B cell (primary cell): ENCODE results near the gene ARHGEF19. TPM values are rescaled to one million over a fixed set of nuclear protein-coding genes. Genes with fewer than 3 reads are reported as not detected.

Experiments used
- ATAC-seq: fragments of 200-7000 bp; cut with Tn5 transposase; one replicate; pipeline ENCODE4 v1.10.0; 2021; ENCODE audit warnings: low read depth, mild to moderate bottlenecking, moderate number of reproducible peaks, moderate library complexity
- CTCF ChIA-PET: fragments of 350-600 bp; sonication (Branson Sonifier 250); formaldehyde crosslinking; loops from one replicate; lab custom pipeline; 2021; ENCODE audit warnings: antibody characterized with exemption, inconsistent platforms; lab: Charles Lee
- POLR2A ChIA-PET: fragments of 350-600 bp; sonication (Branson Sonifier 250); formaldehyde crosslinking; loops from one replicate; lab custom pipeline; 2021; ENCODE audit warnings: antibody characterized with exemption; lab: Charles Lee
- DNase-seq: peaks from one replicate; pipeline ENCODE4 v3.0.0; 2013
- H2AFZ ChIP-seq: 2 replicates; pipeline ENCODE4 v1.6.1; 2012; ENCODE audit warnings: mild to moderate bottlenecking, low read depth, low read length; ENCODE audit not compliant: insufficient read depth, poor library complexity, severe bottlenecking
- H3K27ac ChIP-seq, 2 donors: 1 replicate in 1 of 2; 2 replicates in 1 of 2; pipeline ENCODE4 v1.5.1; 2012 to 2013; ENCODE audit warnings: low read length in 2 of 2, mild to moderate bottlenecking in 2 of 2, moderate library complexity in 1 of 2
- H3K27me3 ChIP-seq, 4 experiments: fragments of 200-600 bp in 1 of 4; sonication (generic) in 1 of 4; replicated peaks in 1 of 4; 1 replicate in 2 of 4; 2 replicates in 2 of 4; pipeline versions ENCODE4 v1.6.1 to v1.7.0; 2013 to 2016; ENCODE audit warnings: low read length in 3 of 4, mild to moderate bottlenecking in 2 of 4, mixed read lengths in 1 of 4, moderate library complexity in 1 of 4; ENCODE audit not compliant: insufficient read depth in 4 of 4, control insufficient read depth in 3 of 4; ENCODE audit errors: control extremely low read depth in 1 of 4
- H3K36me3 ChIP-seq, 2 experiments: replicated peaks in 1 of 2; 1 replicate in 1 of 2; 2 replicates in 1 of 2; pipeline versions ENCODE4 v1.6.1 to v1.7.1; 2013; ENCODE audit warnings: low read length in 1 of 2; ENCODE audit not compliant: insufficient read depth in 2 of 2, control insufficient read depth in 1 of 2; ENCODE audit errors: control extremely low read depth in 1 of 2, extremely low read depth in 1 of 2
- H3K4me1 ChIP-seq, 2 donors: fragments of 200-600 bp in 1 of 2; sonication (generic) in 1 of 2; 1 replicate in 1 of 2; 2 replicates in 1 of 2; pipeline versions ENCODE4 v1.5.1 to v1.6.1; 2013 to 2017; ENCODE audit warnings: low read length in 2 of 2; ENCODE audit not compliant: control insufficient read depth in 2 of 2, insufficient read depth in 2 of 2
- H3K4me2 ChIP-seq: replicated peaks from 2 replicates; pipeline ENCODE3; 2012; ENCODE audit warnings: mild to moderate bottlenecking, low read depth, low read length; ENCODE audit not compliant: poor library complexity, severe bottlenecking
- H3K4me3 ChIP-seq, 5 experiments: fragments of 200-600 bp in 1 of 5; sonication (generic) in 1 of 5; 1 replicate in 3 of 5; 2 replicates in 2 of 5; pipeline versions ENCODE4 v1.5.1 to v1.7.0; 2011 to 2016; ENCODE audit warnings: low read length in 4 of 5, mild to moderate bottlenecking in 4 of 5, low read depth in 2 of 5, control low read depth in 1 of 5, moderate library complexity in 1 of 5; ENCODE audit not compliant: insufficient read depth in 1 of 5; ENCODE audit errors: control extremely low read depth in 1 of 5, extremely low read depth in 1 of 5
- H3K79me2 ChIP-seq: fragments of 200-600 bp; sonication (generic); one replicate; pipeline ENCODE4 v1.6.0; 2016; ENCODE audit warnings: low read length; ENCODE audit not compliant: control insufficient read depth, insufficient read depth
- H3K9ac ChIP-seq: fragments of 200-600 bp; sonication (generic); 2 replicates; pipeline ENCODE4 v1.6.1; 2017; ENCODE audit warnings: mild to moderate bottlenecking, low read length, moderate library complexity
- H3K9me3 ChIP-seq, 3 donors: one replicate each; pipeline versions ENCODE4 v1.6.1 to v1.7.1; 2013; ENCODE audit warnings: low read length in 2 of 3; ENCODE audit not compliant: control insufficient read depth in 2 of 3, insufficient read depth in 1 of 3; ENCODE audit errors: control extremely low read depth in 1 of 3
- H4K20me1 ChIP-seq: 2 replicates; pipeline ENCODE4 v1.6.0; 2012; ENCODE audit warnings: mild to moderate bottlenecking, low read length; ENCODE audit not compliant: insufficient read depth, control insufficient read depth, poor library complexity, severe bottlenecking
- H3K27ac Mint-ChIP-seq: one replicate; pipeline ENCODE4 v1.8.0; 2021; ENCODE audit warnings: mixed read lengths
- H3K27me3 Mint-ChIP-seq: one replicate; pipeline ENCODE4 v1.8.0; 2021; ENCODE audit warnings: mixed read lengths
- H3K4me1 Mint-ChIP-seq: one replicate; pipeline ENCODE4 v1.8.0; 2021; ENCODE audit warnings: mixed read lengths
- H3K4me3 Mint-ChIP-seq: one replicate; pipeline ENCODE4 v1.8.0; 2021; ENCODE audit warnings: mixed read lengths
- H3K9me3 Mint-ChIP-seq: one replicate; pipeline ENCODE4 v1.8.0; 2022; ENCODE audit warnings: mixed read lengths; ENCODE audit not compliant: insufficient read depth
- EZH2 ChIP-seq: IDR thresholded peaks from 2 replicates; pipeline ENCODE4 v1.6.1; 2012; ENCODE audit warnings: borderline replicate concordance, low read depth, mild to moderate bottlenecking, moderate library complexity, low read length; ENCODE audit not compliant: insufficient read depth, poor library complexity, severe bottlenecking
- WGBS: methylation state at CpG from one replicate; pipeline ENCODE4 v1.1.5; 2013; ENCODE audit warnings: missing lambda C conversion rate; ENCODE audit not compliant: insufficient coverage; 5-methylcytosine and 5-hydroxymethylcytosine counted together
- intact Hi-C: fragments of 100-400 bp; cut with micrococcal nuclease; formaldehyde crosslinking; loops from one replicate; pipeline ENCODE4 v1.10.0; 2022
- polyA plus RNA-seq: library from polyadenylated mRNA; depleted of rRNA; stranded (reverse); fragments of >200 nt; gene quantifications from 2 replicates; pipeline ENCODE4 v1.2.3, GENCODE V29; 2012
- total RNA-seq, 2 donors: library from RNA; stranded (reverse); fragments of 120-200 nt in 1 of 2; gene quantifications; 1 replicate in 1 of 2; 2 replicates in 1 of 2; pipeline versions ENCODE4 v1.2.3 to v1.2.4, GENCODE V29; 2013 to 2022
- TF ChIP-seq, protein P1 (sequence below): fragments of 200-600 bp; IDR thresholded peaks from one replicate; pipeline ENCODE4 v1.8.0; 2022; ENCODE audit warnings: antibody characterized with exemption, mild to moderate bottlenecking

The ARHGEF19 gene
- total and polyA plus RNA-seq, 2 donors (not counting 1 experiment from before 2014, with no cell fraction given), result 13.9 to 20.9 TPM

DNA sequence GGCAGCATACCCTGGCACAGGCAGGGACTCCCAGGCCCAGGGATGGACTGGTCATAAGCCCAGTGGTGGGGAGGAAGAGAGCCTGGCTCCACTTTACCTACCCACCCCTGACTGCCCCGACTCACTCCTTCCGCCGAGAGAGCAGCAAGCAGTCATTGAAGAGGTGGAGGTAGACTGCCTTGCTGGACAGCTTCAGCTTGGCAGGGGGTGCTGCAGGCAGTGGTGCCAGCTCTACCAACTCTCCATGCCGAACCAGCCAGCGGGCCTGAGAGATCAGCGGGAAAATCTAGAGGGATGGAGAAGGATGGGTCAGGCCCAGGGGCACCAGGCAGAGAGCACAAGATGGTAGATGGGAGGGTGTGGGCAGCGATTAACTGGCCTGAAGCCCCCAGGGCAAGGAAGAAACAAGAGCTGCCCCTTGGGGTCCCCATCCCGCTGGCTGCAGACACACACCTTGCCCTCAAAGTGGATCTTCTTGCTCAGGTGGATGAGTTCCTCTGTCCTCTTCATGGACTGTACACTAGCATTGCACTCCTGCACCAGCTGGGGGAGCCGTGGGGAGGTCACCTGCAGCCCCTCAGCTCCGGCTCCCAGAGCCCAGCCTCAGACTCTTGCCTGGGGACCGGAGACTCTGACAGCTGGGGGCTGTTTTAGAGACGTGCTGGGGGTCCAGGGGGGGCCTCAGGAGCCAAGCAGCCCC is 7.7 kb downstream of the ARHGEF19 start:
- ChIA-PET POLR2A (interaction anchor here (0.6 kb wide), 1 partner anchor 392 kb away, joined by 13 read pairs; no protein-coding TSS in a partner anchor), CTCF (interaction anchor here (0.7 to 3.3 kb wide), 7 partner anchors 11 to 160 kb away, joined by 3 to 13 read pairs (median 5); partner anchors contain the start of gene CPLANE2)
- 86% methylated on average over 8 of the region's 12 CpGs for WGBS
- H2AFZ ChIP-seq, result no peak overlapping the region
- peaks cover 15% of the 10 kb centered on the region for H4K20me1 ChIP-seq
- peaks cover 8% of the 10 kb centered on the region for H3K79me2 ChIP-seq
- Mint-ChIP-seq H3K9me3 (no peaks in the 10 kb centered on the region), H3K27ac (no peak overlapping the region), H3K27me3 (no peaks in the 10 kb centered on the region), H3K4me1 (peaks cover 10% of the 10 kb centered on the region), H3K4me3 (peak overlapping the region; percentile 8)
- peaks cover 12 to 17% of the 10 kb centered on the region in 2 donors for H3K4me1 ChIP-seq
- H3K9me3 ChIP-seq, result no peaks in the 10 kb centered on the region
- no peak overlapping the region for H3K4me3 ChIP-seq
- TF ChIP-seq, protein P1, sequence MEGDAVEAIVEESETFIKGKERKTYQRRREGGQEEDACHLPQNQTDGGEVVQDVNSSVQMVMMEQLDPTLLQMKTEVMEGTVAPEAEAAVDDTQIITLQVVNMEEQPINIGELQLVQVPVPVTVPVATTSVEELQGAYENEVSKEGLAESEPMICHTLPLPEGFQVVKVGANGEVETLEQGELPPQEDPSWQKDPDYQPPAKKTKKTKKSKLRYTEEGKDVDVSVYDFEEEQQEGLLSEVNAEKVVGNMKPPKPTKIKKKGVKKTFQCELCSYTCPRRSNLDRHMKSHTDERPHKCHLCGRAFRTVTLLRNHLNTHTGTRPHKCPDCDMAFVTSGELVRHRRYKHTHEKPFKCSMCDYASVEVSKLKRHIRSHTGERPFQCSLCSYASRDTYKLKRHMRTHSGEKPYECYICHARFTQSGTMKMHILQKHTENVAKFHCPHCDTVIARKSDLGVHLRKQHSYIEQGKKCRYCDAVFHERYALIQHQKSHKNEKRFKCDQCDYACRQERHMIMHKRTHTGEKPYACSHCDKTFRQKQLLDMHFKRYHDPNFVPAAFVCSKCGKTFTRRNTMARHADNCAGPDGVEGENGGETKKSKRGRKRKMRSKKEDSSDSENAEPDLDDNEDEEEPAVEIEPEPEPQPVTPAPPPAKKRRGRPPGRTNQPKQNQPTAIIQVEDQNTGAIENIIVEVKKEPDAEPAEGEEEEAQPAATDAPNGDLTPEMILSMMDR, result no peak
- no peak for TF ChIP-seq EZH2
- H3K27me3 ChIP-seq, result no peaks in the 10 kb centered on the region
- peaks cover 0 to 12% of the 10 kb centered on the region in 2 experiments for H3K36me3 ChIP-seq
- ATAC-seq, result no peak
- peak; percentile 48 for DNase-seq
- no peak overlapping the region for H3K27ac ChIP-seq
- H3K9ac ChIP-seq, result no peak overlapping the region
- intact Hi-C loops, result no loop called here
- H3K4me2 ChIP-seq, result no peak overlapping the region

GRCh38 chr1:16204216-16204615 is 8.2 kb downstream of the ARHGEF19 start:
- H3K4me2 ChIP-seq, result no peak overlapping the region
- 100% methylated on average over 2 of the region's 2 CpGs for WGBS
- no peak overlapping the region for H3K27ac Mint-ChIP-seq
- H3K4me3 Mint-ChIP-seq, result no peak overlapping the region
- H3K9me3 ChIP-seq, result no peaks in the 10 kb centered on the region
- intact Hi-C loops, result no loop called here
- H3K27me3 Mint-ChIP-seq, result no peaks in the 10 kb centered on the region
- peaks cover 10% of the 10 kb centered on the region for H3K4me1 Mint-ChIP-seq
- H3K4me1 ChIP-seq, result peaks cover 12 to 17% of the 10 kb centered on the region in 2 donors
- H3K36me3 ChIP-seq, result peaks cover 0 to 12% of the 10 kb centered on the region in 2 experiments
- H3K27ac ChIP-seq, result no peak overlapping the region
- H3K79me2 ChIP-seq, result peaks cover 8% of the 10 kb centered on the region
- no peaks in the 10 kb centered on the region for H3K27me3 ChIP-seq
- no peak overlapping the region for H3K9ac ChIP-seq
- TF ChIP-seq, protein P1, result no peak
- no peak for TF ChIP-seq EZH2
- no peak overlapping the region for H3K4me3 ChIP-seq
- ATAC-seq, result no peak
- ChIA-PET CTCF (interaction anchor here (0.9 to 3.3 kb wide), 6 partner anchors 14 to 160 kb away, joined by 3 to 13 read pairs (median 5); partner anchors contain the start of gene CPLANE2), POLR2A (no interaction called here)
- H4K20me1 ChIP-seq, result peaks cover 15% of the 10 kb centered on the region
- no peak for DNase-seq
- H2AFZ ChIP-seq, result no peak overlapping the region
- no peaks in the 10 kb centered on the region for H3K9me3 Mint-ChIP-seq
